Suppressor macrophage treated with lipopolysaccharide for 1 hour (primary cell): Measurements from ENCODE around the gene STPG1.
A peak's percentile ranks its signal among the peaks of the same experiment; 100 is the strongest.

Experiments
- DNase-seq, 3 donors: peaks; one replicate each; pipeline ENCODE4 v3.0.0-alpha.2; 2020 to 2022

The STPG1 gene

DNA sequence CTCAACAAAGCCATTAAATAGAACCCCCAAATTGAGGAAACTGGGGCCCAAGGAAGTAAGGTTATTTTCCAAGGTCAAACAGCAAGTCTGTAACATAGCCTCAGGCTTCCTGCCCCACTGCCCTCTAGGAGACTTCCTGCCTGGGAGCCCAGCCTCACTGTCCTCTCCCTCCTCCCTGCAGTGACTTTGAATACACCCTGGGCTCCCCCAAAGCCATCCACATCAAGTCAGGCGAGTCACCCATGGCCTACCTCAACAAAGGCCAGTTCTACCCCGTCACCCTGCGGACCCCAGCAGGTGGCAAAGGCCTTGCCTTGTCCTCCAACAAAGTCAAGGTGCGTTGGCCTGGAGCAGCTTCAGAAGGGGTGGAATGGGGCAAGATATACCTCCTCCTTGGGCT, 76.1 kb downstream of the STPG1 start:
- no peak for DNase-seq

GRCh38 chr1:24336075-24336474, 77.5 kb downstream of the STPG1 start:
- no peak for DNase-seq

DNA sequence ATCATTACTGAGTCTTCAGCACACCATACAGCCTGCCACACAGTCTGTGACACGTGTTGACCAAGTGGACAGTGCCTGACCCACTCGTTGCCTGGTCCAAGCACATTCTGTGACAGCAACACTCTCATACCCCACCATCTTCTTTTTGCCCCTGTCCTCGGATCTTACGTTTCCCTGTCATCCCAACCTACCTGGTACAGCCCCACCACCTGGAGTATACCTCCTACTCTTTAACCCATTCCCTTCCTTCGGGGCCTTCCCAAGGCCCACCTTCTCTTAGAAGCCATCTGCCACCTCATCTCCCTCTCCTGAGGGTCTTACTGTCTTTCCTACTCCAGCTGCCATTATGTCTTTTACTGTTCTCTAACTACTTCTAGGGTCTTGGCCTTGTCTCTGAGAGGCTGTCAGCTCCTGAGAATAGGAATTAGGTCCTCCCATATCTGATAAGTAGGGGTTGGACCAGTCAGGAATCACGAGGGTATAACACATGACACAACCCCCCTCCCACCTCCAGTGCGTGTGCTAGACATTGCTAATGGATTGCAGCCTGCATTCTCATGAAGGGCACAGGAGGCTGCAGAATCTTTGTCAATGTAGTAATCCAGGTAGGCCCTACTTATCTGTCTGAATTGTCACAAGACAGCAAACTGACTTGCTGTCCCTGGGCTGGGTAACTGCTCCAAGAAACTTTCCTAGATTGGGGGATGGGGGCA, 81.5 kb downstream of the STPG1 start:
- no peak for DNase-seq

DNA sequence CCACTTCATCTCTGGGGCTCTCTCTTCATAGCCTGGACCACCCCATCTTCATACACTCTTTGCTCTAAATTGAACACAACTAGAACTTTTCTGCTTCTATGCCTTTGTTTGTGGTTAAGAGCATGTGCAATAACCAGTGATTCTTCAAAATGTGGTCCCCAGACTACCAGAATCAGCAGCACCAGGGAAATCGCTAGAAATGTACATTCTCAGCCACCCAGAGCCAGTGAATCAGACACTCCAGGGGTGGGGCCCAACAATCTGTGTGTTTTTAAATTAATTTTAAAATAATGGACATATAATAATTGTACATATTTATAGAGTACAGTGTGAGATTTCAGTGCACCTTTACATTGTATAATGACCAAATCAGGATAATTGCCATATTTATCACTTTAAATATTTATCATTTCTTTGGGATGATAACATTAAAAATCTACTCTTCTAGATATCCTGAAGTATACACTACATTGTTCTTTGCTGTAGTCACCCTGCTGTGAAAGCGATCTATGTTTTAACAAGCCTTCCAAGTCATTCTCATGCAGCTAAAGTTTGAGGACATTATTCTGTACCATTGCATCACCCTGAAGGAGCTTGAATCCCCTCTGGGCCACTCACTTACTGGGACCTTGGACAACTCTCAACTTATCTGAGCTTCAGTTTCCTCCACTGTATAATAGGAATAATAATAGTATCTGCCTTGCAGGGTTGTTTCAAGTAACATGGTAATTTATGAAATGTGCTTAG, 83.6 kb downstream of the STPG1 start:
- no peak for DNase-seq

- no peak for DNase-seq
Observed at GRCh38 chr1:24329331-24329730, 84.3 kb downstream of the STPG1 start.

- peak; percentile 68 to 76 (median 68) for DNase-seq
Observed at GRCh38 chr1:24327891-24328290, 85.7 kb downstream of the STPG1 start.

GRCh38 chr1:24327486-24327885, 86.1 kb downstream of the STPG1 start:
- peak; percentile 61 to 69 (median 66) for DNase-seq

DNA sequence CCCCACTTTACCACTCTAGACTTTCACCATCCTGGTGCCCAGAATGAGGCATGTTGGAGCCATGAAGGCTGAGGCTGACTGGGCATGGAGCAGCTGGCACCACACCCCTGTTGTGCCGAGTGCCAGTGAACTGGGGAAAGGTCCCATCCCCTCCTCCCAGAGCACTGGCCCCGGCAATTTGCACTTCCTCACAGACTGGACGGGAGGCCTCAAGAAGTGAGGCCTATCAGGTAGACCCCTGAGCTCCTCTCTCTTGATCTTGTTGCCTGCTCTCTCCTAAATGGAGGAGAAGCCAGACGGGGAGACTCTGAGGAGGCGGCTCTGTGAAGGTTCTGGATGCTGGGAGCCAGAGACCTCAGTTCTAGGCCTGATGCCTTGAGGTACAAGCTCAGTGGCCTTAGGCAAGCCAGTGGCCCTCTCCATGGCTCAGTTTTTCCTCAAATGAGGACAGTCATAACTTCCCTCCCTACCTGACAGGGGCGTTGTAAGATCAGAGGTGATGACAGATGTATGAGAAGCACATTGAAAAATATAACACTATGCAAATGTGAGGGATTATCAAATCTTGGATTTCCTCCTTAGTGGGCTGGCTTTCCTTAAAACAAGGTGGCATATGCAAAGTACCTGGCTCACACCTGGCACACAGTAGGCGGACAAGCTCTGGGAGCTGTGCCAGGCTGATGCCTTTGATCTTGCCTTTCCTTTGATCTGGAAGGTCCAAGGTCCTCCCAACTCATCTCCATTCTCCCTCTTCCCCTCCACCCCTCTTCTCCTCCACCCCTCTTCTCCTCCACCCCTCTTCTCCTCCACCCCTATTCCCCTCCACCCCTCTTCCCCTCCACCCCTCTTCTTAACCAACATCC, 87.8 kb downstream of the STPG1 start:
- no peak for DNase-seq

DNA sequence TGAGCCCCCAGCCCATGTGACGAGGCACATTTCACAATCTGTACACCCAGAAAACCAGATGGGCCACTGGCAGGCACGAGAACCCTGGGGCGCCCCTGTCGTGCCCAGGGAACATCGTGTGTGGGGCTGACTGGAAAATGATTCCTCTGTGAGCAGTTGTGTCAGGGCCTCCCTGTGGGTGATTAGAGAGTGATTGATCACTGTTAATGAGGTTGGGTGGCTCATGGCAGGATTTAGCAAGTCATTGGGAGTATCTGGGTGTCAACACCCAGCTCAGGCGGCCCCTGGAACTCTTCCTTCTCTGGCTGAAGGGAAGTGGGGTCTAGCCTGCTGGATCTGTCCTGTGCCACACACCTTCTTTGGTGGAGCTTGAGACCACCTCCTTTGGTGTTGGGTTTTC, 88.7 kb downstream of the STPG1 start:
- no peak for DNase-seq

GRCh38 chr1:24323281-24323680, 90.3 kb downstream of the STPG1 start:
- DNase-seq: no peak

DNA sequence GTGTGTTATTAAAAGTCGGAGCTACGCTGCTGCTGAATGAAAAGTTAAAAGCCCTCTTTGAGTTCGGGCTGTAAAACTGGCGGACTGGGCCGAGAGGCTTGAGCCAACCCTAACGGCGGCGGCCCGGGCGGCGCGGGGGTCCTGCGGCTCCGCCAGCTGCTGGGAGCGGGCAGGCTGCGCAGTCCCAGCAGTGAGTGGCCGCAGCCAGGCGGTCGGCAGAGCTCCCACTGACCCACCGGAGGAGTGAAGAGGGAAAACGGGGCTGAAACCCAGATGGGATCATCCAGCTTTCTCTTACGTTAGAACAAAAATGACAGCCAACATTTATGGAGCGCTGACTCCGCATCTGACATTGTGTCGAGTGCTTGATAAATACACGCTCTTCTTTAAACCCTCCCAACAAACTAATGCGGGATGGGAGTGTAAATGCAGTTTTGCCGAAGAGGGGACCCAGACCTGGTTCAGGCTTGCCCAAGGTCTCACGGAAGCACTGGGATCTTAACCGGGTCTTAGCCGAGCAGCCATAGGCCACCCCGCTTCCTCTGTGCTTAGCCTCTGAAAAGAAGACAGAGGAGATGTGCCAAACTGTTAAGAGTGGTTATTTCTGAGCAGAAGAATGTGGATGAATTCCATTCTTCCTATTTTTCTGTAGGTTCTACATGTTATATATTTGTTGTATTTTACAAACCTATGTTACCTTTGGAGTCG, 91.0 kb downstream of the STPG1 start:
- DNase-seq: no peak

DNA sequence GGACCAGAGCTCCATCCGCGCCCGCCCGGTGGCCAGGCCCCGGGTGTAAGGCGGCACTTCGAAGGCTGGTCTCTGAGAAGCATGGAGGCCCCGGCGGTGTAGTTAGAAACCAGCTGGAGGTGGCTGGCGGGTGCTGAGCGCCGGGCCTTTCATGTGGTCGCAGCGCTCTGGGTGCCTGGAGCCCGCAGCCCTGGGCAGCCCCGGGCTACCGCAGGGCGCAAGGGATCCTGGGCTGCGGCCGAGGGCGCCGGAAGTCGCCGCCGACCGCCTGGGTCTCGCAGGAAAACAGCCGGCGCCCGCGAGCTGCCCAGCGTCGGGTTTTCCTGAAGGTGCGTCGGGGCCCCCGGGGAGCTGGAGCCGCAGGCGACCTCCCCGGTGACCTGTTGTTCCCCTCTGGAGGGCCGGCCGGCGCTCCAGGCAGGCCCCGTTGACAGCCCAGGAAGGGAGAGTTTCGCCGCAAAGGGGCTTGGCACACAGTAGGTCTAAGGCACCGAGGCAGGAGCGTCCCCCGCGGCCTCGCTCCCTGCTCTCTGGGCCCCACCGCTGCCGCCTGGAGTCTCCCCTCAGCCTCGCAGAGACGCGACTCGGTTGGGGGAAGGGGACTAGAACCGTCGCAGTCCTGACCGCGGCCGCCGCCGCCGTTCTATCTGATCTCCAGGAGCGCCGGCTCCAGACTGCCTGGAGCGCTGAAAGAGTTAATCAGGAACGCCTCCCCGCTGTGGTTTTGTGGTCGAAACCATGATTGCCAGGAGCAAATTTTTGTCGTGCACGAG, 91.7 kb downstream of the STPG1 start:
- DNase-seq: peak in 2 of 3 donors; percentile 39 to 65

GRCh38 chr1:24321126-24321525, 92.5 kb downstream of the STPG1 start:
- DNase-seq: no peak

- DNase-seq: no peak
Observed at GRCh38 chr1:24319962-24320361, 93.6 kb downstream of the STPG1 start.

- DNase-seq: no peak
Observed at GRCh38 chr1:24319312-24319863, 94.2 kb downstream of the STPG1 start, which contains the start of gene GRHL3. TSS of gene GRHL3 (plus strand) at chr1:24319357. CDS start at chr1:24319552, 195 bp downstream.

- no peak for DNase-seq
Observed at GRCh38 chr1:24318615-24319311, 94.8 kb downstream of the STPG1 start.

DNA sequence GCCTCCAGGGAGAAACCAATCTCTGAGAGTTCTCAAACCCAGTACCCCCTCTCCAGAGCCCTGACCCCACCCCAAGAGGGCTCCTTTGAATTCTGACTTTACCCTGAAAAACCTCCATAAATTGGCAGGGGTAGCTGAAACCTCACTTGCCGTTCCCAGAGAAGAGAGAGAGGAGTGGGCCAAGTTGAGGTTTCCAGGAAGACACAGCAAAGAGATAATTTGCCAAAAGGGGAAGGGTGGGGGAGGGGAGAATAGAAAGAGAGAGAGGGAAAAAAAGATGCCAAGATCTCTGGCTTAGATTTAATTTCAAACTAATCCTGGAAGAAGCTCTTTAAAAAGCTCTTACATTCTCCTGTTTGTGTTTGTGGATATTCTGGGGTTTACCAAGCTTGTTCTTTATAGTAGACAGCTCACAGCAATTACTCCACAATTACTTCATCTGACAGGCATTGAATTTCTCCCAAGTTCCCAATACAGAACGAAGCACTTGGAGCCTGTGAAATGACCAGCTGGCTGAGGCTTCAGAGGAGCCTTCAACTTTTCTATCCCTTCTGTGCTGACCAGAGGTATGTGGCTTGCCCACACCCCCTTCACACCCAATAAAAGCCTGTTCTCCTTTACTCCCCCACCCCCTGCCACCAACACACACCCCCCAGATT, 95.5 kb downstream of the STPG1 start:
- DNase-seq: no peak

- no peak for DNase-seq
Observed at GRCh38 chr1:24317081-24317480, 96.5 kb downstream of the STPG1 start.

DNA sequence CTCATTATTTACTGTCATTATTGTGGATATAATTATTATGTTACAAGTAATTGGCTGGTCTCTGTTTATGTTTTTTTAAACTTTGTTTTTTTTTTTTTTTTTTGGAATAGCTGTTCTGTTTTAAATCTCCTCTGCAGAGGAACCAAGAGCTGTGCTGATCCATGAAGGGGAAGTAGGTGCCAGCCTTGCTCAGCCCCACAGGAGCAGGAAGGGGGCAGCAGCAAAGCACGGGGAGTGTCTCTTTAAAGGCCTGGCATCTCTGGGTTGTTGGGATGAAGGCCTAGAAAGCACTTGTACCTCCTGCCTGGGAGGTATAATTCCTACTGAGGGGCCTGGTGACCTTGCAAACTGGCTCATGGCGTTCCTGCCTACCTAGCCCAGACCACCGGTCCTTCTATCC, 96.9 kb downstream of the STPG1 start:
- DNase-seq: peak in 1 of 3 donors; percentile 41

GRCh38 chr1:24315391-24315790, 98.2 kb downstream of the STPG1 start:
- DNase-seq: no peak
